NCI-H2171 treated with DMSO at 0.1 percent for 48 hours (cell line): ENCODE data around the gene AZU1.
A peak's percentile ranks its signal among the peaks of the same experiment; 100 is the strongest.

Experiments used
- DNase-seq: peaks from one replicate; lab custom pipeline; 2025; lab: John Stamatoyannopoulos, UW

AZU1 gene

GRCh38 chr19:827710-828321 lies at the start of gene AZU1:
Gene AZU1 (plus strand): TSS chr19:827837. CDS start chr19:827847, 10 bp downstream.
- no peak for DNase-seq

- DNase-seq: peak; percentile 25
Measured at GRCh38 chr19:778910-779653, 48.6 kb upstream of the AZU1 start.

- no peak for DNase-seq
Measured at GRCh38 chr19:780935-781334, 46.7 kb upstream of the AZU1 start.

GRCh38 chr19:781800-782184 lies 45.8 kb upstream of the AZU1 start:
- no peak for DNase-seq

- no peak for DNase-seq
Measured at GRCh38 chr19:782185-782877, 45.3 kb upstream of the AZU1 start.

GRCh38 chr19:782878-783668 lies 44.6 kb upstream of the AZU1 start:
- no peak for DNase-seq

- no peak for DNase-seq
Measured at GRCh38 chr19:784541-784940, 43.1 kb upstream of the AZU1 start.

GRCh38 chr19:787536-787935 lies 40.1 kb upstream of the AZU1 start:
- DNase-seq: no peak

GRCh38 chr19:788686-788982 lies 39.0 kb upstream of the AZU1 start:
- no peak for DNase-seq

GRCh38 chr19:788983-789700 lies 38.5 kb upstream of the AZU1 start:
- DNase-seq: peak; percentile 49

- DNase-seq: no peak
Measured at GRCh38 chr19:789701-790060, 38.0 kb upstream of the AZU1 start.

GRCh38 chr19:791007-791566 lies 36.5 kb upstream of the AZU1 start:
- DNase-seq: no peak

GRCh38 chr19:791567-792305 lies 35.9 kb upstream of the AZU1 start:
- DNase-seq: no peak

- DNase-seq: no peak
Measured at GRCh38 chr19:792306-792885, 35.2 kb upstream of the AZU1 start.

- no peak for DNase-seq
Measured at GRCh38 chr19:793806-794205, 33.8 kb upstream of the AZU1 start.

GRCh38 chr19:795073-795611 lies 32.5 kb upstream of the AZU1 start:
- no peak for DNase-seq

- no peak for DNase-seq
Measured at GRCh38 chr19:795691-796581, 31.7 kb upstream of the AZU1 start.

GRCh38 chr19:796692-797527 lies 30.7 kb upstream of the AZU1 start, which contains the start of gene PTBP1:
Gene PTBP1 (plus strand): TSS chr19:797452. CDS start chr19:797498, 46 bp downstream.
- peak; percentile 100 for DNase-seq
